NCI-H146 (cell line): Measurements from ENCODE around the gene AOC3.
"Not testable (repeated sequence)": the region's sequence is repeated elsewhere in the genome, so short reads cannot be mapped to it uniquely, and the experiment has no call there.

Experiments
- DNase-seq: peaks from one replicate; lab custom pipeline; 2025; lab: John Stamatoyannopoulos, UW

The AOC3 gene

DNA sequence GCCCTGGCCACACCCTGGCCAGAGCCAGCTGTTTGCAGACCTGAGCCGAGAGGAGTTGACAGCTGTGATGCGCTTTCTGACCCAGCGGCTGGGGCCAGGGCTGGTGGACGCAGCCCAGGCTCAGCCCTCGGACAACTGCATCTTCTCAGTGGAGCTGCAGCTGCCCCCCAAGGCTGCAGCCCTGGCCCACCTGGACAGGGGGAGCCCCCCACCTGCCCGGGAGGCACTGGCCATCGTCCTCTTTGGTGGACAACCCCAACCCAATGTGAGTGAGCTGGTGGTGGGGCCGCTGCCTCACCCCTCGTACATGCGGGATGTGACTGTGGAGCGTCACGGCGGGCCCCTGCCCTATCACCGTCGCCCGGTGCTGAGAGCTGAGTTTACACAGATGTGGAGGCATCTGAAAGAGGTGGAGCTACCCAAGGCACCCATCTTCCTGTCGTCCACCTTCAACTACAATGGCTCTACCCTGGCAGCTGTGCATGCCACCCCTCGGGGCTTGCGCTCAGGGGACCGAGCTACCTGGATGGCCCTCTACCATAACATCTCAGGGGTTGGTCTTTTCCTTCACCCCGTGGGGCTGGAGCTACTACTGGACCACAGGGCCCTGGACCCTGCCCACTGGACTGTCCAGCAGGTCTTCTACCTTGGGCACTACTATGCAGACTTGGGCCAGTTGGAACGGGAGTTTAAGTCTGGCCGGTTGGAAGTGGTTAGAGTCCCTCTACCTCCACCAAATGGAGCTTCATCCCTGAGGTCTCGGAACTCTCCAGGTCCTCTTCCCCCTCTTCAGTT is 6.0 kb upstream of the AOC3 start:
- no peak for DNase-seq

DNA sequence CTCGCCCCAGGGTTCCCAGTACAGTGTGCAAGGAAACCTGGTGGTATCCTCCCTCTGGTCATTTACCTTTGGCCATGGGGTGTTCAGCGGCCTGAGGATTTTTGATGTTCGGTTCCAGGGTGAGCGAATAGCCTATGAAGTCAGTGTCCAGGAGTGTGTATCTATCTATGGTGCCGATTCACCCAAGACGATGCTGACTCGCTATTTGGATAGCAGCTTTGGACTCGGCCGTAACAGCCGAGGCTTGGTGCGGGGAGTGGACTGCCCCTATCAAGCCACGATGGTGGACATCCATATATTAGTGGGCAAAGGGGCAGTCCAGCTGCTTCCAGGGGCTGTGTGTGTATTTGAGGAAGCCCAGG is 5.5 kb upstream of the AOC3 start:
- no peak for DNase-seq

DNA sequence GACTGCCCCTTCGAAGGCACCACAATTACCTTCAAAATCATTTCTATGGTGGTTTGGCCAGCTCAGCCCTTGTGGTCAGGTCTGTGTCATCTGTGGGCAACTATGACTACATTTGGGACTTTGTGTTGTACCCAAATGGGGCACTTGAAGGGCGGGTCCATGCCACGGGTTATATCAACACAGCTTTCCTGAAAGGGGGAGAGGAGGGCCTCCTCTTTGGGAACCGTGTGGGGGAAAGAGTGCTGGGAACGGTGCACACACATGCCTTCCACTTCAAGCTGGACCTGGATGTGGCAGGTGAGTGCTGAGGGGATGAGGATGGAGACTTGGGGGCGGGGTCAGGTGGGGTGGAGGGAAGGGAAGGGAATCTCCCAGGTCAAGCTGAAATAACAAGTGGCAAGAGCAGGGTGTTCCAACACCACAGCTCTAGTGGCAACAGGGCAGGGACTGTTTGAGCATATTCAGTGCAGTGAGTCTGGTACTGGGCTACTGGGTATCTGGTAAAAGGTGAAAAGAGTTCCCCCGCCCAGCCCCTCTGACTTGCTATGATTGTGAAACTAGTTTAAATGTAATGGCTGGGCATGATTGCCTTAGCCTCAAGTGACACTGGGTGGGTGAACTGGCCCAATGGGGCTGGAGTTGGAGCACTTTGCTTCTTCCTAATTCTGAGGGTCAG is 4.9 kb upstream of the AOC3 start:
- no peak for DNase-seq

DNA sequence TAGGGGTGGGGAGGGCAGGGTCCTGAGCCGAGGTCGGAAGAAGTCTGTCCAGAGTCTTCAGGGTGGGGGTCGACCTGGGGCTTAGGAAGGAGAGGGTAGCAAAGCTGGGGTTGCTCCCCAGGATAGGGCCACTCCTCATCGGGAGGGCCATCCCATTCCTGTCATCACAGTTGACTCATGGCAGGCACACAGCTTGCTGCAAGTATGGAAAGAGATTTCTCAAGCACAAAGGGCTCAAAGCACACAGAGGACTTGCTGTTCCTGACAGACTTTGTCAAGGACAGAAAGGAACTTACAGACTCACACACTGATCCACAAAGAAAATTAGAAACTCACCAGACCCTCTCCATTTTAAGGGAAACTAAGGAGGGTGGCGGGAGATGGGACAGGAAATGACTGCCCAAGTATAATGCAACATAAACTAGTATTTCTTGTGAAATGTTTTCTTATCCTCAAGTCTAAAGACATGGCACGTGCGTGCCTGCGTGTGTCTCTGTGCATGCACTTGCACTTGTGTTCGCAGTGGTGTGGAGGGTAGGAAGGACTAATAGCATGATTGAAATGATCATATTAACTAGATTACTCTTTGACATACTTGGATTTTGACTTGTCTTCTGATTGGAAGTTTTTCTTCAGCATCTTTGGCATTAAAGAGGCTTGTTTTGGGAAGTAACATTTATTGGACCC is 4.3 kb upstream of the AOC3 start:
- no peak for DNase-seq

DNA sequence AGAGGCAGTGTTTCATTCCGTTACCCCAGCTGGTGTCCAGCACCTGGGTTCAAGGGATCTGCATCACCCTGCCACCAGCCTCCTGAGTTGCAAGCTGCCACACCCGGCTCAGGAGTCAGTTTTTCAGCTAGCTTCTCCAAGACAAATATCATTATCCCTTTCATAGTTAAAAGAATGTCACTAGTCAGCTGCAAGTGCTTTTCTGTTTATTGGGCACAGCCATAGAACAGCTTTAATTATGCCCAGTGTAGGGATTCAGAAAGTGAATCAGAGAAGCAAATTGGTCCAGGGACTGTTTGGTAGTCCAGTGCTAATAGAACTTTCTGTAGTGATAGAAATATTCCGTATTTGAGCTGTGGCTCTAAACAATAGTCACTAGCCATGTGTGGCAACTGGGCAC is 2.9 kb upstream of the AOC3 start:
- no peak for DNase-seq

DNA sequence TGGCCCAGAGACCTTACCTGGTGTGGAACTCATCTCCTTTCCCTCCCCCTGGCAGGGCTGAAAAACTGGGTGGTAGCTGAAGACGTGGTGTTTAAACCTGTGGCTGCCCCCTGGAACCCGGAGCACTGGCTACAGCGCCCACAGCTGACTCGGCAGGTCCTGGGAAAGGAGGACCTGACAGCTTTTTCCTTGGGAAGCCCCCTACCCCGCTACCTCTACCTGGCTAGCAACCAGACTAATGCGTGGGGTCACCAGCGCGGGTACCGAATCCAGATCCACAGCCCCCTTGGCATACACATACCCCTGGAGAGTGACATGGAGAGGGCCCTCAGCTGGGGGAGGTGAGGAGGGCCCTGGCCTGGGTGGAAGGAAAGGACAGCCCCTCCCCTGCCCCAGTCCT is 2.0 kb upstream of the AOC3 start:
- DNase-seq, result no peak

DNA sequence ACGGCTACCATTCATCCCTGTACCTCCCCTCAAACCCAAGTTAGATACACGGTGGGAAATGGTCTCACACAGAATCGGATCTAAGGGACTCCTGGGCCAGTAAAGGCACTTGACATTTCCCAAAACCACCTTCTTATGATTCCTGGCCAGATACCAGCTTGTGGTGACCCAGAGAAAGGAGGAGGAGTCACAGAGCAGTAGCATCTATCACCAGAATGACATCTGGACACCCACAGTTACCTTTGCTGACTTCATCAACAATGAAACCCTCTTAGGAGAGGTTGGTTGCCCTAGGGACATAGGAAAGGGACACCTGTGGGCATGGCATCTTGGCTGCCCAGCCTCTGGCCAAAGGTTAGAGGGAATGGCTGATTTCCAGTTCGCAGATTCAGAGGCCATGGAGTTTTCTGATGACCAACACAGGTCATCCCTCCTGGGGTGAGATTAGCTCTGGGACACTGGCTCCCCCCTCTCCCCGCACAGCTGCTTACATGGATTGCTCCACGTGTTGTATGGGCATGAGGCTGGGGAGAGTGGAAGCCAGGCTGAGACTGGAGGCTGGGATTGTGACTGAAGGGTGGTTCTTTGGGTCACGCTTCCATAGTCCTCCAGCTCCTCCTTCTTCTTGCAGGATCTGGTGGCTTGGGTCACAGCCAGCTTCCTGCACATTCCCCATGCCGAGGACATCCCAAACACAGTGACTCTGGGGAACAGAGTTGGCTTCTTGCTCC is 1.4 kb upstream of the AOC3 start:
- DNase-seq, result no peak

DNA sequence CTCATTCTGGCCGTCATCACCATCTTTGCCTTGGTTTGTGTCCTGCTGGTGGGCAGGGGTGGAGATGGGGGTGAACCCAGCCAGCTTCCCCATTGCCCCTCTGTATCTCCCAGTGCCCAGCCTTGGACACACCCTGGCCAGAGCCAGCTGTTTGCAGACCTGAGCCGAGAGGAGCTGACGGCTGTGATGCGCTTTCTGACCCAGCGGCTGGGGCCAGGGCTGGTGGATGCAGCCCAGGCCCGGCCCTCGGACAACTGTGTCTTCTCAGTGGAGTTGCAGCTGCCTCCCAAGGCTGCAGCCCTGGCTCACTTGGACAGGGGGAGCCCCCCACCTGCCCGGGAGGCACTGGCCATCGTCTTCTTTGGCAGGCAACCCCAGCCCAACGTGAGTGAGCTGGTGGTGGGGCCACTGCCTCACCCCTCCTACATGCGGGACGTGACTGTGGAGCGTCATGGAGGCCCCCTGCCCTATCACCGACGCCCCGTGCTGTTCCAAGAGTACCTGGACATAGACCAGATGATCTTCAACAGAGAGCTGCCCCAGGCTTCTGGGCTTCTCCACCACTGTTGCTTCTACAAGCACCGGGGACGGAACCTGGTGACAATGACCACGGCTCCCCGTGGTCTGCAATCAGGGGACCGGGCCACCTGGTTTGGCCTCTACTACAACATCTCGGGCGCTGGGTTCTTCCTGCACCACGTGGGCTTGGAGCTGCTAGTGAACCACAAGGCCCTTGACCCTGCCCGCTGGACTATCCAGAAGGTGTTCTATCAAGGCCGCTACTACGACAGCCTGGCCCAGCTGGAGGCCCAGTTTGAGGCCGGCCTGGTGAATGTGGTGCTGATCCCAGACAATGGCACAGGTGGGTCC is 607 bp downstream of the AOC3 start:
- DNase-seq, result not testable (repeated sequence)

DNA sequence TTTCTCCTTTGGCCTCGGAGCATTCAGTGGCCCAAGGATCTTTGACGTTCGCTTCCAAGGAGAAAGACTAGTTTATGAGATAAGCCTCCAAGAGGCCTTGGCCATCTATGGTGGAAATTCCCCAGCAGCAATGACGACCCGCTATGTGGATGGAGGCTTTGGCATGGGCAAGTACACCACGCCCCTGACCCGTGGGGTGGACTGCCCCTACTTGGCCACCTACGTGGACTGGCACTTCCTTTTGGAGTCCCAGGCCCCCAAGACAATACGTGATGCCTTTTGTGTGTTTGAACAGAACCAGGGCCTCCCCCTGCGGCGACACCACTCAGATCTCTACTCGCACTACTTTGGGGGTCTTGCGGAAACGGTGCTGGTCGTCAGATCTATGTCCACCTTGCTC is 1.4 kb downstream of the AOC3 start:
- DNase-seq, result no peak

DNA sequence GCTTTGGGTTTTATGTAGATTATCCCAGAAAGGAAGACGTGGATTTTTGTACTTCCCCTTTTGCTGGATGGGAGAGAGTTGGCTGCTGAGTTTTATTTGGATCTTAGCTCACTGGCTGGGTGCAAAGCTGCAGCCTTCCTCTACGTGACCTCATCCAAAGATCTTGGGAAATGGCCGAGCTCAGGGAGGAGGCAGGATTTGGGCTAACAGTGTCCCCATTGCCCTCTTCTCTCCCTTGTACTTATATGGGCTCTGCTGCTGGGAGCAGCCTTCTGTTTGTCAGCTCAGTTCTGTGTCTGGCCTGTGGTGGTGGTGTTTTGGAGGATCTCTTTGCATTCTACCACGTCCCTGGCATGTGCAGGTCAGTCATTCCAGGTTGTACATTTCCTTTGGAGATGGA is 2.0 kb downstream of the AOC3 start:
- no peak for DNase-seq

DNA sequence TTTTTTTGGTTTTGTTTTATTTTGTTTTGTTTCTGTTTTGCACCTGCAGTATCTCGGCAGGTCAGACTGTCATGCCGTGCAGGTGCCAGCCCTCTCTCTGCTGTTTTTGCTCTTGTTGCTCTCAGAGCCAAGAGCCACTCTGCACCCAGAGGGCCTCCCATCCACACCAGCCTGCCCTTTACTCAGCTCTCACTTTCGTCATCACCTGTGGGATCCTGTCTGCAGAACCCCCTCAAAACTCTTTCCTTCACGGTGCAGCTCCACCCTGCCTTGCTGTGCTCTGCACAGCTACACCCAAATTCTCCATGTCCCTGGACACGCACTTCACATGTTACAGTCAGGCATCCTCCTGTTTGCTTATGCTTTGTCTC is 2.6 kb downstream of the AOC3 start:
- no peak for DNase-seq

DNA sequence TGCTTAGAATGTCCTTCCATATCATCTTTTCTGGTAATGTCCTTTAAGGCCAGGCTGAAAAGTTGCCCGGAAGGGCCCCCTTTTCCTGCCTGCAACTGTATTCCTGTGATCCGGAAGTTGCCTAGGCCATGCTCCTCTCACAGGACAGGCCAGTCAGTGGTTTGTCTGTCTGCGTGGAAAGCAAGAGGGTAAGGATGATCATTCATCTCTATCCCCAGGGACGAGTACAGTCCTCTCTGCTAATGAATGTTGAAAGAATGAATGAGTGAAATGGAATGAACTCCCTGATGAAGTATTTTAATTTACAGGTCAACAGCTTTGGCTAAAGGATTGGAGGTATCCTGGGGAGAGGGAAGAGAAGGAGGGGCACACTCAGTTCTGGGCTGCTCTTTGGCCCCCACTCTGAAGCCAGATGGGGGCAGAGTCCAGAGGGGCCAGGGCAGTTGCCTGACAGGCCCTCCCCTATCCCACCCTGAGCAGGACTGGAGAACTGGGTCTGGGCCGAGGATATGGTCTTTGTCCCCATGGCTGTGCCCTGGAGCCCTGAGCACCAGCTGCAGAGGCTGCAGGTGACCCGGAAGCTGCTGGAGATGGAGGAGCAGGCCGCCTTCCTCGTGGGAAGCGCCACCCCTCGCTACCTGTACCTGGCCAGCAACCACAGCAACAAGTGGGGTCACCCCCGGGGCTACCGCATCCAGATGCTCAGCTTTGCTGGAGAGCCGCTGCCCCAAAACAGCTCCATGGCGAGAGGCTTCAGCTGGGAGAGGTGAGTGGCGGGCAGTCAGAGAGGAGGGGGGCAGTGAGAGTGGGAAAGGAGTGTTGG is 3.2 kb downstream of the AOC3 start:
- no peak for DNase-seq

DNA sequence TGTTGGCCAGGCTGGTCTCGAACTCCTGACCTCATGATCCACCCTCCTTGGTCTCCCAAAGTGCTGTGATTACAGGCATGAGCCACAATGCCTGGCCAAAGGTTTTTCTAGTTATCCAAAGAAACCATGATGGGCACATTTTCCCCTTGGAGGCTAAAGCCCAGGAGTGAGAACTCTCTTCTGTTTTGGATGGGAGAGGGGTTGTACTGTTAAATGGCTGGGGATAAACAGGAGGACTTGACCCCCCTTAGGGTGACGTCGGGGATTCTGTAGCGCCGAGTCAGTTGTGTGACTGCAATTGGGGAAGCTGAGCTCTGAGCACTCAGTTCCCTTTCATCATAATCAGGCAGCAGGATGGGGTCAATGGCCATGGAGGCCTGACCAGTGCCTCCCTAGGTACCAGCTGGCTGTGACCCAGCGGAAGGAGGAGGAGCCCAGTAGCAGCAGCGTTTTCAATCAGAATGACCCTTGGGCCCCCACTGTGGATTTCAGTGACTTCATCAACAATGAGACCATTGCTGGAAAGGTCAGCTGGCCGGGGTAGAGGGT is 4.1 kb downstream of the AOC3 start:
- DNase-seq, result no peak

DNA sequence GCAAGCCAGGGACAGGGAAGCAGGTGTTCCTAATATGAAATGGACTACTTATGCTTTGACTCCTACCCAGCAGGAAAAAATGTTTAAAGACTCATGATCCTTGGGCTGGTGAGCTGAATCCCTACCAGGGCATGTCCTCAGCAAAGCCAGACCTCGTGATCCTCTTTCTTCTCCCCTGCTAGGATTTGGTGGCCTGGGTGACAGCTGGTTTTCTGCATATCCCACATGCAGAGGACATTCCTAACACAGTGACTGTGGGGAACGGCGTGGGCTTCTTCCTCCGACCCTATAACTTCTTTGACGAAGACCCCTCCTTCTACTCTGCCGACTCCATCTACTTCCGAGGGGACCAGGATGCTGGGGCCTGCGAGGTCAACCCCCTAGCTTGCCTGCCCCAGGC is 5.1 kb downstream of the AOC3 start:
- not testable (repeated sequence) for DNase-seq

DNA sequence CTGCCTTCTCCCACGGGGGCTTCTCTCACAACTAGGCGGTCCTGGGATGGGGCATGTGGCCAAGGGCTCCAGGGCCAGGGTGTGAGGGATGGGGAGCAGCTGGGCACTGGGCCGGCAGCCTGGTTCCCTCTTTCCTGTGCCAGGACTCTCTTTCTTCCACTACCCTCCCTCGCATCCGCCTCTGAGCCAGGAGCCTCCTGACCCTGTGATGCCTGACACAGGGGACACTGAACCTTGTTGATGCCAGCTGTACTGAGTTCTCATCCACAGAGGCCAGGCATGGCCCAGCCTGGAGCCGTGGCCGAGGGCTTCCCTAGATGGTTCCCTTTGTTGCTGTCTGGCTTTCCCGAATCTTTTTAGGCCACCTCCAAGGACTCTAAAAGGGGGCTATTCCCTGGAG is 5.5 kb downstream of the AOC3 start:
- DNase-seq, result not testable (repeated sequence)

DNA sequence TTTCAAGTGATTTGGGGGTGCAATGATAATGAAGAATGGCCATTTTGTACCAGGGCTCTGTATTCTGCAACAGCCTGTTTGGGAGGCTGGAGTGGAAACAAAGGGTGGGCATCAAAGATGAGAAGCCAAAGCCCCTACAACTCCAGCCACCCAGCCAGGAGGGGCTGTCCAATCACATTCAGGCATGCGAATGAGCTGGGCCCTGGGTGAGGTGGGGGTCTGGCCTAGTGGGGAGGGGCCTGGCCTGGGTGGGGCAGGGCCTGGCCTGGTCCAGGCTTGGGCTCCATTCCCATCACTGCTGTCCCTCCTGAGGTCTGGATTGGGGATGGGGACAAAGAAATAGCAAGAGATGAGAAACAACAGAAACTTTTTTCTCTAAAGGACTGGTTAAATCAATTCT is 6.4 kb downstream of the AOC3 start:
- no peak for DNase-seq

DNA sequence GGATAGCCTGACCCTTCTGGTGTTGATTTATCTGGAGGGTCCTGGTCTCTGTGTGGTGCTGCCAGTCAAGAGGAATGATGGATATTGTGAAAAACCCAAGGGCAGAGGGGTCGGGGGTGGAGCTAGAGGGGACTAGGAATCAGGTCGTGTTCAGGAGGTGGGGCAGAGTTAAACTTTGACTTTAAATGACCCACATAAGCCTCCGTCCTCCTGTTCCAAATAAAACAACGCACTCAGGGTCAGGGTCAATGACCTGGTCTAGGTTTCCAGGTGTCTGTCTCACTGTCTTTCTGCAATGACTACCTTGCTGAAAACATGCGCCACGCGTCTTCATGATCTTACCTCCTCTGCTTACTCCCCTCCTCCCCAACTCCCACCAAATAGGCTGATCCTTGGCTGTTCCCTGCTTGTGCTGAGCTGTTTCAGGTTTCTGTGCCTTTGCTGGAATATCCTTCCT is 14.7 kb downstream of the AOC3 start:
- DNase-seq, result no peak

DNA sequence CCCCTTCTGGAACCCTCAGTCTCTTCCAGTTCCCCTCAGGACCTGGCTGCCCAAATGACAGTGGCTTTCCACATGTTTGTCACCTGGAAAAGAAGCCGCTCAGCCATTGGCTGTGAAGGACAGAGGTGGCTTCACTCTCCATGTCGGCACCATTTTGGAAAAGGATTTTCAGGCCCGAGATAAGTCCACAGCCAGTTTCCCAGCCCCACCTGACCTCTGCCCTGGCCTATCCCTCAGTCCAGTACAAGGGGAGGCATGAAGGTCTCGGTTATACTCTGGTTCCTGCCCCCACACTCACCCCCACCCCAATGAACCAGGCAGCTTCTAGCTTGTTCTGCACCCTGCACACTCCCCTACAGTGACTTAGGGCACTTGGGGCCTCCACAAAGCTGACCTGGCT is 15.2 kb downstream of the AOC3 start:
- no peak for DNase-seq

DNA sequence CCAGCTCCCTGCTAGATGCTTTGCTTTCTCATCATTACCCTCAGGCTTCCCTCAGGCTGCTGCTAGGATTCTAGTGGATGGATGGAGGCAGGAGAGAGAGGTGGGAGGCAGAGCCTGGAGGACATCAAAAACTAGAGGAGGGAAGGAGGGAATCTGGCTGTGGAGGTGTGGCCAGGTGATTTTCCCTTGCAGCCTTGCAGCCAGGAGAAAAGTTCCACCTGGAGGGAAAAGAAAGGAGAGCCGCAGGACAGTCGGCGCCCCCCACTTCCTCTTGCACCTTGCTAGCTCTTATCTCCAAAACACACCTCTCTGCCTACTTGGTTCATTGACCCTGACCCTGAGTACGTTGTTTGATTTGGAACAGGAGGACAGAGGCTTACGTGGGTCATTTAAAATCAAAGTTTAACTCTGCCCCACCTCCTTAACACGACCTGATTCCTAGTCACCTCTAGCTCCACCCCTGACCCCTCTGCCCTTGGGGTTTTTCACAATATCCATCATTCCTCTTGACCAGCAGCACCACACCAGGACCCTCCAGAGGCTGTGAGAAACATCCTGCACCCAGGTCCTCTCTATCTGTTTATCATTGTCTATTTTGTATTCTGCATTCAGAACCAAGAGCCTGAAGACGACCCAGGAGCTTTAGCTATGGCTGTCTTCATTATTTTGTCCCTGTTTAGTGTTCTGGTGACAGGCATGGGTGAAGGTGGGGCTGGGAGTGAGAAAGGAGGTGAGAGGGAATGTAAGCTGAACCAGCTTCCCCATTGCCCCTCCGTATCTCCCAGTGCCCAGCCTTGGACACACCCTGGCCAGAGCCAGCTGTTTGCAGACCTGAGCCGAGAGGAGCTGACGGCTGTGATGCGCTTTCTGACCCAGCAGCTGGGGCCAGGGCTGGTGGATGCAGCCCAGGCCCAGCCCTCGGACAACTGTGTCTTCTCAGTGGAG is 15.9 kb downstream of the AOC3 start:
- DNase-seq, result no peak
